Gastroesophageal sphincter (tissue), 3 donors: ENCODE measurements around the gene YJU2.

Experiments
- CTCF ChIP-seq, 4 experiments: fragments of 200-600 bp in 2 of 4; fragments of 450-650 bp in 2 of 4; sonication (generic) in 1 of 4; IDR thresholded peaks; one replicate each; pipeline ENCODE4 v1.5.1; 2017 to 2019; ENCODE audit warnings: antibody characterized with exemption in 4 of 4, mild to moderate bottlenecking in 2 of 4, moderate library complexity in 2 of 4
- POLR2A ChIP-seq, 2 donors: fragments of 450-650 bp; IDR thresholded peaks; one replicate each; pipeline ENCODE4 v1.6.1; 2017; ENCODE audit warnings: antibody characterized with exemption in 2 of 2, mild to moderate bottlenecking in 2 of 2, moderate library complexity in 1 of 2
- POLR2AphosphoS5 ChIP-seq: sonication (generic); formaldehyde crosslinking; IDR thresholded peaks from one replicate; pipeline ENCODE4 v1.6.1; 2017; ENCODE audit warnings: antibody characterized with exemption

- no peak for TF ChIP-seq POLR2AphosphoS5
- no peak for TF ChIP-seq CTCF (IDR thresholded peaks at IDR 0.05)
- no peak for TF ChIP-seq POLR2A (IDR thresholded peaks at IDR 0.05)
These were observed 30.4 kb downstream of the YJU2 start for GRCh38 chr19:4277191-4277696.
